Vagina (tissue), 2 donors: Measurements from ENCODE around the gene NUP107. TPM values are rescaled to one million over a fixed set of nuclear protein-coding genes. Genes with fewer than 3 reads are reported as not detected.
"Not testable (repeated sequence)": the region's sequence is repeated elsewhere in the genome, so short reads cannot be mapped to it uniquely, and the experiment has no call there.

Experiments used
- DNase-seq, 2 donors: peaks; one replicate each; pipeline ENCODE4 v3.0.0-alpha.2; 2017; ENCODE audit errors: extremely low spot score in 2 of 2
- H3K27ac ChIP-seq: fragments of 200-600 bp; sonication (generic); one replicate; pipeline ENCODE4 v1.5.1; 2019
- H3K27me3 ChIP-seq: fragments of 200-600 bp; sonication (generic); one replicate; pipeline ENCODE4 v1.5.1; 2019
- H3K36me3 ChIP-seq, 2 donors: fragments of 200-600 bp; sonication (generic); one replicate each; pipeline ENCODE4 v1.5.1; 2017 to 2019
- H3K4me1 ChIP-seq: fragments of 200-600 bp; sonication (generic); one replicate; pipeline ENCODE4 v1.5.1; 2019
- H3K4me3 ChIP-seq, 2 donors: fragments of 200-600 bp; sonication (generic); 1 replicate in 1 of 2; 2 replicates in 1 of 2; pipeline ENCODE4 v1.5.1; 2016 to 2019
- H3K9me3 ChIP-seq: fragments of 200-600 bp; sonication (generic); one replicate; pipeline ENCODE4 v1.5.1; 2019
- POLR2A ChIP-seq, 2 donors: fragments of 450-650 bp; IDR thresholded peaks; one replicate each; pipeline ENCODE4 v1.6.1; 2017; ENCODE audit warnings: antibody characterized with exemption in 2 of 2, mild to moderate bottlenecking in 2 of 2, moderate library complexity in 2 of 2
- POLR2AphosphoS5 ChIP-seq, 2 donors: sonication (generic); formaldehyde crosslinking; IDR thresholded peaks; one replicate each; pipeline ENCODE4 v1.9.0; 2017; ENCODE audit warnings: antibody characterized with exemption in 2 of 2, mild to moderate bottlenecking in 2 of 2, low read depth in 1 of 2; ENCODE audit not compliant: insufficient read depth in 1 of 2
- intact Hi-C: fragments of 100-400 bp; cut with DNase I; formaldehyde crosslinking; loops from one replicate; pipeline ENCODE4 v1.15.1; 2023
- total RNA-seq: library from RNA; depleted of rRNA; stranded (reverse); fragments of >200 nt; gene quantifications from one replicate; pipeline ENCODE4 v1.2.3, GENCODE V29; 2016
- TF ChIP-seq, protein P1 (sequence below), 3 experiments: fragments of 450-650 bp in 2 of 3; fragments of 200-600 bp in 1 of 3; sonication (generic) in 1 of 3; IDR thresholded peaks; one replicate each; pipeline ENCODE4 v1.5.1; 2017 to 2019; ENCODE audit warnings: antibody characterized with exemption in 3 of 3, mild to moderate bottlenecking in 2 of 3, moderate library complexity in 2 of 3

Gene NUP107
- total RNA-seq, 1 donor from 2014 or later = 42.5 TPM

DNA sequence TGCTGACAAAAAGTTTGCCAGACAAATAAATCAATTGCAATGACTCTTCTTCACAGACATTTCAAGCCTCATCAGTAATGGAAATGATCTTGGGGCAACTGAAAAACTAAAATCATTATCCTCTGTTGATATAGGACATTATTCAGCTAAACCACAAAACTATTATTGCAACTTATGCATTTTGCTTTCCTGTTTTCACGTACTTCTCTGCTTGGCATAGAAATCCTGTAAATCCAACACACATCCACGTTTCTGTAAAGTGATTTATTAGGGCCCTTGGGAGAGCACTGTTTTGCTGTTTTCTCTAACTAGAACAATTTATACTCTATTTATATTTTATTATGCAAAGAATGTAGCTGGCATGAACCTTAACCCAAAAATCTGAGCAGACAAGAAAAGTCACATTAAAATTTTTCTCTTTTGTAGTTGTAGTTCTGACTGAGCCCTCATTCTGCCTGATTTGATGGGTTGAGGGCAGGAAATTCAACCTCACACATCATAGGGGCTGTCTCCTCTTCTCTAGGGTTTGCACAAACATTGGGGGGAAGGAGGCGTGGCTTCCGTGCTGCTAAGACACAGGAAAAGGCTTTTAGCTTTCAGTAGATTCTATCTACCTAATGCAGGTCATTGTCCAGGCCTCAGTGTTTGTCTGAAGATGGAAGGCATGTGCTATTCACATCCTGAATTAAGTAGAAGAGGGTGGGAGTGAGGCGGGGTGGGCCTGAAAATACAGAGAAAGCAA is 11.5 kb upstream of the NUP107 start:
- Histone ChIP-seq H3K4me3 (no peak overlapping the region), H3K9me3 (no peaks in the 10 kb centered on the region), H3K4me1 (peaks cover 8% of the 10 kb centered on the region), H3K27me3 (no peaks in the 10 kb centered on the region), H3K27ac (no peak overlapping the region), H3K36me3 (no peaks in the 10 kb centered on the region)
- no peak for TF ChIP-seq POLR2A (IDR thresholded peaks at IDR 0.05)
- TF ChIP-seq, protein P1, sequence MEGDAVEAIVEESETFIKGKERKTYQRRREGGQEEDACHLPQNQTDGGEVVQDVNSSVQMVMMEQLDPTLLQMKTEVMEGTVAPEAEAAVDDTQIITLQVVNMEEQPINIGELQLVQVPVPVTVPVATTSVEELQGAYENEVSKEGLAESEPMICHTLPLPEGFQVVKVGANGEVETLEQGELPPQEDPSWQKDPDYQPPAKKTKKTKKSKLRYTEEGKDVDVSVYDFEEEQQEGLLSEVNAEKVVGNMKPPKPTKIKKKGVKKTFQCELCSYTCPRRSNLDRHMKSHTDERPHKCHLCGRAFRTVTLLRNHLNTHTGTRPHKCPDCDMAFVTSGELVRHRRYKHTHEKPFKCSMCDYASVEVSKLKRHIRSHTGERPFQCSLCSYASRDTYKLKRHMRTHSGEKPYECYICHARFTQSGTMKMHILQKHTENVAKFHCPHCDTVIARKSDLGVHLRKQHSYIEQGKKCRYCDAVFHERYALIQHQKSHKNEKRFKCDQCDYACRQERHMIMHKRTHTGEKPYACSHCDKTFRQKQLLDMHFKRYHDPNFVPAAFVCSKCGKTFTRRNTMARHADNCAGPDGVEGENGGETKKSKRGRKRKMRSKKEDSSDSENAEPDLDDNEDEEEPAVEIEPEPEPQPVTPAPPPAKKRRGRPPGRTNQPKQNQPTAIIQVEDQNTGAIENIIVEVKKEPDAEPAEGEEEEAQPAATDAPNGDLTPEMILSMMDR (IDR thresholded peaks at IDR 0.05) = no peak
- no peak for TF ChIP-seq POLR2AphosphoS5 (IDR thresholded peaks at IDR 0.05; ENCODE audit: insufficient read depth in 1 of 2, low read depth in 1 of 2)
- intact Hi-C loops = no loop called here
- DNase-seq = no peak

DNA sequence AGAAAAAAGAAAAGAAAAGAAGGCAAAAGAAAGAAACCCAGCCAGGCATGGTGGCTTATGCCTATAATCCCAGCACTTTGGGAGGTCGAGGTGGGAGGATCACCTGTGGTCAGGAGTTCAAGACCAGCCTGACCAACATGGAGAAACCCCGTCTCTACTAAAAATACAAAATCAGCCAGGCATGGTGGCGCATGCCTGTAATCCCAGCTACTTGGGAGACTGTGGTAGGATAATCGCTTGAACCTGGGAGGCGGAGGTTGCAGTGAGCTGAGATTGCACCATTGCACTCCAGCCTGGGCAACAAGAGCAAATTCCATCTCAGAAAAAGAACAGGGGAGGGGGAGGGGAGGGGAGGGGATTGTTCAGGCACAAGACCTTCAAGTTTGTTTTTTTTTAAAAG is 9.9 kb upstream of the NUP107 start:
- H3K4me1 ChIP-seq, H3K27ac ChIP-seq, intact Hi-C loops: not testable (repeated sequence)

DNA sequence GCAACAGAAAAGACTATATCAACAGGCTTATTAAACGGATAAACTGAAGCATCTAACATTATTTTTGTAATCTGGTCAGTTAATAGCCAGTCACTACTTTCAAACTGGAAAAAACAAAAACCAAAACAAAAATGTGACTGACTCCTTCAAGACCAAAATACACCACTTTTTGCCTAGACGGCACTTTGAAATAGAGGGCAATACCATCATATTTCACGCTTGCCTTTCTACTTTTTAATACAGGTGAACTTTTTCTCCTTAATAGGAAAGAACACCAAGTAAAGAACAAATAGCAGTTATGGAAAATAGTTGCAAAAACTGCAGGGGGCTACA is 550 bp upstream of the NUP107 start:
- Histone ChIP-seq H3K36me3 (peaks cover 0 to 10% of the 10 kb centered on the region in 2 donors), H3K4me3 (peak overlapping the region; percentile 82 to 84), H3K27me3 (no peaks in the 10 kb centered on the region), H3K27ac (peak overlapping the region; percentile 60), H3K4me1 (peaks cover 21% of the 10 kb centered on the region), H3K9me3 (no peaks in the 10 kb centered on the region)
- TF ChIP-seq, protein P1 (IDR thresholded peaks at IDR 0.05) = no peak
- TF ChIP-seq POLR2A (IDR thresholded peaks at IDR 0.05) (no peak), POLR2AphosphoS5 (IDR thresholded peaks at IDR 0.05; ENCODE audit: insufficient read depth in 1 of 2, low read depth in 1 of 2) (no peak)
- intact Hi-C loops = loop anchor here (5.0 kb wide), 1 partner anchor 329 kb away; no protein-coding TSS in a partner anchor
- DNase-seq = no peak

More for the DNA sequence above, 9.9 kb upstream of the NUP107 start:
- H3K4me3 ChIP-seq, H3K36me3 ChIP-seq, DNase-seq, H3K27me3 ChIP-seq, H3K9me3 ChIP-seq: not testable (repeated sequence)

DNA sequence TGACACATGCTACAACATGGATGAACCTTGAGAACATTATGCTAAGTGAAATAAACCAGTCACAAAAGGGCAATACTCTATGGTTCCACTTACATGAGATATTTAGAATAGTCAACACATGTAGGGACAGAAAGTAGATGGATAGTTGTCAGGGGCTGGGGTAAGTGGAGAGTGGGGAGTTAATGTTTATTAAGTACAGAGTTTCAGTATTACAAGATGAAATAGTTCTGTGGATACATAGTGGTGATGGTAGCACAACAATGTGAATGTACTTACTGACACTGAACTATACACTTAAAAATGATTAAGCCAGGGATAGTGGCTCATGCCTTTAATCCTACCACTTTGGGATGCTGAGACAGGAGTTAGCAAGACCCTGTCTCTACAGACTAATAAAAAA is 8.7 kb downstream of the NUP107 start:
- DNase-seq = no peak
- Histone ChIP-seq H3K27me3 (no peaks in the 10 kb centered on the region), H3K36me3 (peaks cover 0 to 77% of the 10 kb centered on the region in 2 donors), H3K4me1 (no peaks in the 10 kb centered on the region), H3K27ac (no peak overlapping the region), H3K4me3 (no peak overlapping the region), H3K9me3 (no peaks in the 10 kb centered on the region)
- TF ChIP-seq POLR2A (IDR thresholded peaks at IDR 0.05) (no peak), POLR2AphosphoS5 (IDR thresholded peaks at IDR 0.05; ENCODE audit: insufficient read depth in 1 of 2, low read depth in 1 of 2) (no peak)
- TF ChIP-seq, protein P1 (IDR thresholded peaks at IDR 0.05) = no peak
- intact Hi-C loops = no loop called here

DNA sequence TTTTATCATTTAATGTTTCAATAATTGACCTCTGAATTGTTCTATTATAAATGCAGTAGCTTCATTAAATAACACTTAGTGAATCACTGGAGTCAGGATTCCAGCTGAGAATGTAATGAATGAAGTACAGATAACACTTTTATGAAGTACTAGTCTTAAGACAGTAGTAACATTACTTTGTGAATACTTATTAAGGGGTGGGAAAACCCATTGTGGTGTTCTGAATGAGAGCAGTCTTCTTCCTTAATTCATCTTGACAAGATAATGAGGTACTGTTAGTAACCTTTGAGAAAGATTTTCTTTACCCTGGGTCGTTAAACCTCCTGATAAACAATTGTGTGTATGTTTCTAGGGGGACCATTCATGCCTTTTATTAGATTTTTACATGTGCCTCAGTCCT is 12.7 kb downstream of the NUP107 start:
- peaks cover 0 to 71% of the 10 kb centered on the region in 2 donors for H3K36me3 ChIP-seq
- intact Hi-C loops = no loop called here

More for the DNA sequence above, 12.7 kb downstream of the NUP107 start:
- DNase-seq = no peak
- TF ChIP-seq POLR2AphosphoS5 (IDR thresholded peaks at IDR 0.05; ENCODE audit: insufficient read depth in 1 of 2, low read depth in 1 of 2) (no peak), POLR2A (IDR thresholded peaks at IDR 0.05) (no peak)
- TF ChIP-seq, protein P1 (IDR thresholded peaks at IDR 0.05) = no peak
- H3K27ac ChIP-seq = no peak overlapping the region
- H3K9me3 ChIP-seq = no peaks in the 10 kb centered on the region
- no peak overlapping the region for H3K4me3 ChIP-seq
- H3K27me3 ChIP-seq = no peaks in the 10 kb centered on the region
- no peaks in the 10 kb centered on the region for H3K4me1 ChIP-seq
